ENCODE results near the gene VSIG2.

GRCh38 chr11:124769806-124770774, 18.0 kb upstream of the VSIG2 start:
- TF ChIP-seq CTCF (IDR thresholded peaks at IDR 0.05) (no peak), POLR2A (IDR thresholded peaks at IDR 0.05) (no peak)
